HepG2 (cell line): ENCODE data around the gene MIF4GD. TPM values are rescaled to one million over a fixed set of nuclear protein-coding genes. Genes with fewer than 3 reads are reported as not detected.

Experiments
- CBX2 ChIP-seq, 2 experiments: fragments of 200-600 bp in 1 of 2; sonication (generic); formaldehyde crosslinking in 1 of 2; IDR thresholded peaks; 2 replicates each; pipeline versions ENCODE4 v1.7.0 to v1.8.1; 2018 to 2022; ENCODE audit warnings: low read depth in 2 of 2, low read length in 1 of 2, mild to moderate bottlenecking in 1 of 2, missing genetic modification reagents in 1 of 2
- GPN1 ChIP-seq: sonication (generic); formaldehyde crosslinking; IDR thresholded peaks from 2 replicates; pipeline ENCODE4 v1.5.1; 2020; ENCODE audit warnings: missing genetic modification reagents, borderline replicate concordance
- MAFG ChIP-seq: sonication (generic); formaldehyde crosslinking; IDR thresholded peaks from 2 replicates; pipeline ENCODE4 v1.5.1; 2020; ENCODE audit warnings: mild to moderate bottlenecking, missing genetic modification reagents
- PHF21A ChIP-seq: sonication (generic); formaldehyde crosslinking; IDR thresholded peaks from 2 replicates; pipeline ENCODE4 v1.5.0; 2020; ENCODE audit warnings: mild to moderate bottlenecking, missing genetic modification reagents
- RXRB ChIP-seq: IDR thresholded peaks from 2 replicates; pipeline ENCODE4 v1.6.1; 2016; ENCODE audit warnings: borderline replicate concordance, missing genetic modification reagents, missing compliant biosample characterization
- THRA ChIP-seq: sonication (generic); formaldehyde crosslinking; IDR thresholded peaks from 2 replicates; pipeline ENCODE4 v1.4.0; 2020; ENCODE audit warnings: missing genetic modification reagents, borderline replicate concordance
- YY1 ChIP-seq: IDR thresholded peaks from 2 replicates; pipeline ENCODE4 v1.6.1; 2011; ENCODE audit warnings: low read length, low read depth, moderate library complexity, mild to moderate bottlenecking; ENCODE audit not compliant: insufficient read depth, insufficient replicate concordance
- ZFP91 ChIP-seq: sonication (generic); formaldehyde crosslinking; IDR thresholded peaks from 2 replicates; pipeline ENCODE4 v1.9.0; 2022; ENCODE audit warnings: missing genetic modification reagents, mild to moderate bottlenecking, borderline replicate concordance
- ZMYM4 ChIP-seq: sonication (generic); formaldehyde crosslinking; IDR thresholded peaks from 2 replicates; pipeline ENCODE4 v1.8.1; 2023; ENCODE audit warnings: mild to moderate bottlenecking, missing genetic modification reagents
- ZNF382 ChIP-seq: sonication (generic); formaldehyde crosslinking; IDR thresholded peaks from 2 replicates; pipeline ENCODE4 v1.5.0; 2020; ENCODE audit warnings: missing genetic modification reagents, mild to moderate bottlenecking, borderline replicate concordance
- ZNF644 ChIP-seq: IDR thresholded peaks from 2 replicates; pipeline ENCODE4 v1.6.1; 2016; ENCODE audit warnings: low read depth
- ZNF703 ChIP-seq: sonication (generic); formaldehyde crosslinking; IDR thresholded peaks from 2 replicates; pipeline ENCODE4 v1.5.1; 2020; ENCODE audit warnings: missing genetic modification reagents, mild to moderate bottlenecking, moderate library complexity, borderline replicate concordance
- polyA plus RNA-seq, 8 experiments: library from polyadenylated mRNA; depleted of rRNA in 3 of 8; stranded (reverse) in 7 of 8; unstranded in 1 of 8; fragments of >200 nt; fragmentation: Illumina TruSeq in 4 of 8; extraction: Trizol in 4 of 8; gene quantifications; 2 replicates each; pipeline versions ENCODE4 v1.2.1 to v1.2.3, GENCODE V29; 2011 to 2016; ENCODE audit warnings: low read depth in 4 of 8, missing spikeins in 1 of 8, mixed read lengths in 1 of 8; ENCODE audit not compliant: insufficient read depth in 1 of 8
- total RNA-seq, 5 experiments: library from RNA; depleted of rRNA; stranded (reverse); fragments of >200 nt; fragmentation: Illumina TruSeq; extraction: Trizol; gene quantifications; 2 replicates each; pipeline ENCODE4 v1.2.3, GENCODE V29; 2016; ENCODE audit warnings: low read depth in 1 of 5
- TF ChIP-seq, protein P1 (sequence below): sonication (generic); formaldehyde crosslinking; IDR thresholded peaks from 2 replicates; pipeline ENCODE4 v1.5.0; 2020; ENCODE audit warnings: missing genetic modification reagents
- TF ChIP-seq, protein P2 (sequence below): IDR thresholded peaks from 2 replicates; pipeline ENCODE4 v1.4.0; 2020; ENCODE audit warnings: mild to moderate bottlenecking, missing genetic modification reagents
- TF ChIP-seq, protein P3 (sequence below): sonication (generic); formaldehyde crosslinking; IDR thresholded peaks from 2 replicates; pipeline ENCODE4 v1.9.0; 2021; ENCODE audit warnings: missing genetic modification reagents, borderline replicate concordance

The MIF4GD gene
- total and polyA plus RNA-seq, 2 of the 13 experiments (the other 11 are each of a cell fraction or from before 2014, with no cell fraction given), result 14.0 to 28.0 TPM

DNA sequence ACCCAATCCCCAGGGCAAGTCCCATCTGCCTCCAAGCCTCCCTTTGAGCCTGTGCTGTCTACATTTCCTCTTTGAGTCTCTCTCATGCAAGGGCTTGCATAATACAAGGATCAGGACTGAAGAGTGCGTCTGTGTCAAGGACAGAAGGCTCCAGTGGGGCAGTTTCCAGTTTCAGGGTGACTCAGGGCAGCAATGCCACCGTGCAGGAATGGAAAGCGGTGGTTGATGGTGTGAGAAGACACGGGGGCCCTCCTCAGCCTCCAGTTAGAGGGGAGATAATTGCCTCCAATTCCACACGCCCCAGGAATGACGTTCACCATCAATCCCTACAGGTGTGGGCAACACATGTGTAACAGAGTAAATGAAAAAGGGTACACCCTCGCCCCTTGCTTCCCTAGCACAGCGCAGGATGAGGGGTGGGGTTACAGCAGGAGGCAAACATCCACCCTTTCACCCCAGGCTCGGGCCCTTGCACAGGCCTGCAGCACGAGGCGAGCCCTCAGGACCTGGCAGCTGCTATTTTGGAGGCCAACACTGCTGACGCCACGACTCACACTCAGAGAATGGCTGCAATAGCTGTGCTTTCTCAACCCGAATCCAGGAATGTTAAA, 43.0 kb upstream of the MIF4GD start (continued):
- peak; percentile 25; the same call in 1 of the 2 replicates for TF ChIP-seq ZFP91
- TF ChIP-seq, protein P1, sequence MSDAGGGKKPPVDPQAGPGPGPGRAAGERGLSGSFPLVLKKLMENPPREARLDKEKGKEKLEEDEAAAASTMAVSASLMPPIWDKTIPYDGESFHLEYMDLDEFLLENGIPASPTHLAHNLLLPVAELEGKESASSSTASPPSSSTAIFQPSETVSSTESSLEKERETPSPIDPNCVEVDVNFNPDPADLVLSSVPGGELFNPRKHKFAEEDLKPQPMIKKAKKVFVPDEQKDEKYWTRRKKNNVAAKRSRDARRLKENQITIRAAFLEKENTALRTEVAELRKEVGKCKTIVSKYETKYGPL (CRISPR knock-in tag), result peak; percentile 95
- TF ChIP-seq, protein P2, sequence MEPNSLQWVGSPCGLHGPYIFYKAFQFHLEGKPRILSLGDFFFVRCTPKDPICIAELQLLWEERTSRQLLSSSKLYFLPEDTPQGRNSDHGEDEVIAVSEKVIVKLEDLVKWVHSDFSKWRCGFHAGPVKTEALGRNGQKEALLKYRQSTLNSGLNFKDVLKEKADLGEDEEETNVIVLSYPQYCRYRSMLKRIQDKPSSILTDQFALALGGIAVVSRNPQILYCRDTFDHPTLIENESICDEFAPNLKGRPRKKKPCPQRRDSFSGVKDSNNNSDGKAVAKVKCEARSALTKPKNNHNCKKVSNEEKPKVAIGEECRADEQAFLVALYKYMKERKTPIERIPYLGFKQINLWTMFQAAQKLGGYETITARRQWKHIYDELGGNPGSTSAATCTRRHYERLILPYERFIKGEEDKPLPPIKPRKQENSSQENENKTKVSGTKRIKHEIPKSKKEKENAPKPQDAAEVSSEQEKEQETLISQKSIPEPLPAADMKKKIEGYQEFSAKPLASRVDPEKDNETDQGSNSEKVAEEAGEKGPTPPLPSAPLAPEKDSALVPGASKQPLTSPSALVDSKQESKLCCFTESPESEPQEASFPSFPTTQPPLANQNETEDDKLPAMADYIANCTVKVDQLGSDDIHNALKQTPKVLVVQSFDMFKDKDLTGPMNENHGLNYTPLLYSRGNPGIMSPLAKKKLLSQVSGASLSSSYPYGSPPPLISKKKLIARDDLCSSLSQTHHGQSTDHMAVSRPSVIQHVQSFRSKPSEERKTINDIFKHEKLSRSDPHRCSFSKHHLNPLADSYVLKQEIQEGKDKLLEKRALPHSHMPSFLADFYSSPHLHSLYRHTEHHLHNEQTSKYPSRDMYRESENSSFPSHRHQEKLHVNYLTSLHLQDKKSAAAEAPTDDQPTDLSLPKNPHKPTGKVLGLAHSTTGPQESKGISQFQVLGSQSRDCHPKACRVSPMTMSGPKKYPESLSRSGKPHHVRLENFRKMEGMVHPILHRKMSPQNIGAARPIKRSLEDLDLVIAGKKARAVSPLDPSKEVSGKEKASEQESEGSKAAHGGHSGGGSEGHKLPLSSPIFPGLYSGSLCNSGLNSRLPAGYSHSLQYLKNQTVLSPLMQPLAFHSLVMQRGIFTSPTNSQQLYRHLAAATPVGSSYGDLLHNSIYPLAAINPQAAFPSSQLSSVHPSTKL (CRISPR knock-in tag), result peak; percentile 72
- no peak for TF ChIP-seq YY1
- no peak for TF ChIP-seq MAFG (CRISPR knock-in tag)
- TF ChIP-seq, protein P3, sequence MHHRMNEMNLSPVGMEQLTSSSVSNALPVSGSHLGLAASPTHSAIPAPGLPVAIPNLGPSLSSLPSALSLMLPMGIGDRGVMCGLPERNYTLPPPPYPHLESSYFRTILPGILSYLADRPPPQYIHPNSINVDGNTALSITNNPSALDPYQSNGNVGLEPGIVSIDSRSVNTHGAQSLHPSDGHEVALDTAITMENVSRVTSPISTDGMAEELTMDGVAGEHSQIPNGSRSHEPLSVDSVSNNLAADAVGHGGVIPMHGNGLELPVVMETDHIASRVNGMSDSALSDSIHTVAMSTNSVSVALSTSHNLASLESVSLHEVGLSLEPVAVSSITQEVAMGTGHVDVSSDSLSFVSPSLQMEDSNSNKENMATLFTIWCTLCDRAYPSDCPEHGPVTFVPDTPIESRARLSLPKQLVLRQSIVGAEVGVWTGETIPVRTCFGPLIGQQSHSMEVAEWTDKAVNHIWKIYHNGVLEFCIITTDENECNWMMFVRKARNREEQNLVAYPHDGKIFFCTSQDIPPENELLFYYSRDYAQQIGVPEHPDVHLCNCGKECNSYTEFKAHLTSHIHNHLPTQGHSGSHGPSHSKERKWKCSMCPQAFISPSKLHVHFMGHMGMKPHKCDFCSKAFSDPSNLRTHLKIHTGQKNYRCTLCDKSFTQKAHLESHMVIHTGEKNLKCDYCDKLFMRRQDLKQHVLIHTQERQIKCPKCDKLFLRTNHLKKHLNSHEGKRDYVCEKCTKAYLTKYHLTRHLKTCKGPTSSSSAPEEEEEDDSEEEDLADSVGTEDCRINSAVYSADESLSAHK (CRISPR knock-in tag), result no peak
- peak; percentile 64; the same call in 1 of the 2 replicates for TF ChIP-seq ZNF644 (CRISPR knock-in tag)
- TF ChIP-seq RXRB, result peak; percentile 83
- no peak for TF ChIP-seq CBX2 (IDR thresholded peaks at IDR 0.05; ENCODE audit: low read depth, low read length)
- no peak for TF ChIP-seq CBX2 (CRISPR knock-in tag; IDR thresholded peaks at IDR 0.05; ENCODE audit: low read depth)
- peak; percentile 44; the same call in 1 of the 2 replicates for TF ChIP-seq PHF21A (CRISPR knock-in tag)
- no peak for TF ChIP-seq ZNF382
- TF ChIP-seq ZNF703 (CRISPR knock-in tag), result 0 out of 2 replicates have a peak, but pooled peaks have one; percentile 36
- no peak for TF ChIP-seq GPN1 (CRISPR knock-in tag)
- 0 out of 2 replicates have a peak, but pooled peaks have one; percentile 20 for TF ChIP-seq ZMYM4 (CRISPR knock-in tag)
- TF ChIP-seq THRA, result peak; percentile 75; the same call in 1 of the 2 replicates
